A549 (cell line): ENCODE results near the gene BLOC1S4. TPM values are rescaled to one million over a fixed set of nuclear protein-coding genes. Genes with fewer than 3 reads are reported as not detected.

Experiments used
- ATAC-seq, 2 experiments: fragments of 200-7000 bp in 1 of 2; fragments of >200 bp in 1 of 2; cut with Nextera tagmentation in 1 of 2; cut with Tn5 transposase in 1 of 2; 3 replicates each; pipeline versions ENCODE4 v1.8.0 to v1.9.1; 2018 to 2020; ENCODE audit warnings: mild to moderate bottlenecking in 1 of 2, moderate library complexity in 1 of 2
- CTCF ChIA-PET: fragments of 300-600 bp; sonication (Branson Sonifier 250); formaldehyde crosslinking; extraction: SDS; loops from one replicate; lab custom pipeline; 2021; ENCODE audit warnings: antibody characterized with exemption, inconsistent platforms; lab: Yijun Ruan, JAX
- POLR2A ChIA-PET: fragments of 350-600 bp; formaldehyde crosslinking; extraction: SDS; loops from one replicate; lab custom pipeline; 2021; ENCODE audit warnings: antibody characterized with exemption, inconsistent platforms; lab: Yijun Ruan, JAX
- DNase-seq, 2 experiments: peaks; one replicate each; pipeline versions ENCODE4 v3.0.0 to v3.0.0-alpha.2; 2011 to 2016; ENCODE audit warnings: low read depth in 1 of 2, low spot score in 1 of 2
- FAIRE-seq: peaks from 2 replicates; lab custom pipeline; 2011; peaks lifted over from hg19 to GRCh38; lab: Jason Lieb, UNC
- H3K27ac ChIP-seq, 2 experiments: fragments of >200 bp; sonication (Bioruptor Twin); formaldehyde crosslinking; 3 replicates each; pipeline ENCODE4 v1.5.1; 2016 to 2017
- H3K4me1 ChIP-seq: fragments of >200 bp; sonication (Bioruptor Twin); formaldehyde crosslinking; 3 replicates; pipeline ENCODE4 v1.6.1; 2016
- H3K4me2 ChIP-seq: fragments of >200 bp; sonication (Bioruptor Twin); formaldehyde crosslinking; 3 replicates; pipeline ENCODE4 v1.6.1; 2016
- H3K4me3 ChIP-seq: fragments of >200 bp; sonication (Bioruptor Twin); formaldehyde crosslinking; 3 replicates; pipeline ENCODE4 v1.5.1; 2016
- H3K9me3 ChIP-seq: fragments of >200 bp; sonication (Bioruptor Twin); formaldehyde crosslinking; 3 replicates; pipeline ENCODE4 v1.6.1; 2016
- BHLHE40 ChIP-seq: IDR thresholded peaks from 2 replicates; pipeline ENCODE4 v1.6.1; 2012; ENCODE audit warnings: low read depth, low read length, inconsistent platforms
- CHD2 ChIP-seq: fragments of 150-350 bp; IDR thresholded peaks from 2 replicates; pipeline ENCODE4 v1.6.1; 2014; ENCODE audit warnings: low read length; ENCODE audit not compliant: partially characterized antibody
- CHD4 ChIP-seq: fragments of 200-600 bp; sonication (generic); IDR thresholded peaks from 2 replicates; pipeline ENCODE4 v1.6.1; 2016; ENCODE audit warnings: antibody characterized with exemption, mild to moderate bottlenecking, borderline replicate concordance
- ESRRA ChIP-seq: fragments of 150-350 bp; IDR thresholded peaks from 2 replicates; pipeline ENCODE4 v1.6.1; 2014; ENCODE audit warnings: mild to moderate bottlenecking, low read length, borderline replicate concordance
- FOSL2 ChIP-seq, 2 experiments: fragments of 450-650 bp in 1 of 2; fragments of >200 bp in 1 of 2; sonication (Bioruptor Twin) in 1 of 2; formaldehyde crosslinking; IDR thresholded peaks; 2 replicates each; pipeline versions ENCODE4 v1.5.0 to v1.6.1; 2016 to 2020; ENCODE audit warnings: mild to moderate bottlenecking in 1 of 2, moderate library complexity in 1 of 2
- HDAC2 ChIP-seq: fragments of 200-600 bp; sonication (generic); IDR thresholded peaks from 2 replicates; pipeline ENCODE4 v1.6.1; 2016
- HEYL ChIP-seq: fragments of 250-450 bp; sonication (Bioruptor Pico); IDR thresholded peaks from 2 replicates; pipeline ENCODE4 v1.8.0; 2021; ENCODE audit warnings: mild to moderate bottlenecking, moderate library complexity
- HOXB5 ChIP-seq: fragments of 250-450 bp; sonication (Bioruptor Pico); IDR thresholded peaks from 2 replicates; pipeline ENCODE4 v1.5.0; 2020; ENCODE audit warnings: mild to moderate bottlenecking, moderate library complexity
- JUN ChIP-seq, 2 experiments: fragments of >200 bp; sonication (Bioruptor Twin); formaldehyde crosslinking; IDR thresholded peaks; 2 replicates in 1 of 2; 3 replicates in 1 of 2; pipeline ENCODE4 v1.6.1; 2016 to 2017
- KDM1A ChIP-seq: fragments of 200-600 bp; sonication (generic); IDR thresholded peaks from 2 replicates; pipeline ENCODE4 v1.6.1; 2016; ENCODE audit warnings: low read depth, mild to moderate bottlenecking
- MAFK ChIP-seq: fragments of 450-650 bp; IDR thresholded peaks from 2 replicates; pipeline ENCODE4 v1.6.1; 2014; ENCODE audit not compliant: partially characterized antibody
- MAZ ChIP-seq: fragments of 150-350 bp; IDR thresholded peaks from 2 replicates; pipeline ENCODE4 v1.6.1; 2014; ENCODE audit warnings: antibody characterized with exemption, low read depth, low read length, borderline replicate concordance
- MYC ChIP-seq: IDR thresholded peaks from 2 replicates; pipeline ENCODE4 v1.6.1; 2012; ENCODE audit warnings: mild to moderate bottlenecking, inconsistent platforms, low read length, improper control_type of control experiment, borderline replicate concordance
- NFE2L2 ChIP-seq: fragments of 150-350 bp; conservative IDR thresholded peaks from 2 replicates; pipeline ENCODE4 v1.6.1; 2014; ENCODE audit warnings: low read length
- NPAS2 ChIP-seq: fragments of 250-450 bp; sonication (Bioruptor Pico); IDR thresholded peaks from 2 replicates; pipeline ENCODE4 v1.8.0; 2022; ENCODE audit warnings: mild to moderate bottlenecking, moderate library complexity, borderline replicate concordance
- POLR2A ChIP-seq: IDR thresholded peaks from 2 replicates; pipeline ENCODE4 v1.6.1; 2012; ENCODE audit warnings: mild to moderate bottlenecking, low read length
- RAD21 ChIP-seq, 2 experiments: fragments of >200 bp in 1 of 2; sonication (Bioruptor Twin) in 1 of 2; formaldehyde crosslinking in 1 of 2; IDR thresholded peaks in 1 of 2; conservative IDR thresholded peaks in 1 of 2; 2 replicates in 1 of 2; 3 replicates in 1 of 2; pipeline ENCODE4 v1.6.1; 2012 to 2018; ENCODE audit warnings: inconsistent platforms in 1 of 2
- RARB ChIP-seq: fragments of 250-450 bp; sonication (Bioruptor Pico); IDR thresholded peaks from 2 replicates; pipeline ENCODE4 v1.8.0; 2021; ENCODE audit warnings: mild to moderate bottlenecking, moderate library complexity
- RCOR1 ChIP-seq: fragments of 150-350 bp; IDR thresholded peaks from 2 replicates; pipeline ENCODE4 v1.6.1; 2014; ENCODE audit warnings: antibody characterized with exemption, low read length, low read depth
- RFX5 ChIP-seq: fragments of 450-650 bp; IDR thresholded peaks from 2 replicates; pipeline ENCODE4 v1.7.1; 2014; ENCODE audit warnings: antibody characterized with exemption, mild to moderate bottlenecking, moderate library complexity
- SMC3 ChIP-seq: fragments of >200 bp; sonication (Bioruptor Twin); formaldehyde crosslinking; IDR thresholded peaks from 3 replicates; pipeline ENCODE4 v1.6.1; 2018; ENCODE audit warnings: inconsistent platforms
- TFCP2L1 ChIP-seq: fragments of 250-450 bp; sonication (Bioruptor Pico); IDR thresholded peaks from 2 replicates; pipeline ENCODE4 v1.5.0; 2021; ENCODE audit warnings: mild to moderate bottlenecking
- TP53 ChIP-seq: fragments of 250-450 bp; sonication (Bioruptor Pico); IDR thresholded peaks from 2 replicates; pipeline ENCODE4 v1.5.0; 2021; ENCODE audit warnings: mild to moderate bottlenecking, moderate library complexity
- ZSCAN20 ChIP-seq: fragments of 250-450 bp; sonication (Bioruptor Pico); IDR thresholded peaks from 2 replicates; pipeline ENCODE4 v1.8.0; 2022; ENCODE audit warnings: mild to moderate bottlenecking, moderate library complexity
- WGBS: methylation state at CpG from one replicate; pipeline ENCODE4 v1.1.6; 2017; ENCODE audit errors: missing lambda C conversion rate; 5-methylcytosine and 5-hydroxymethylcytosine counted together
- polyA plus RNA-seq, 4 experiments: library from polyadenylated mRNA; depleted of rRNA in 3 of 4; stranded (reverse); fragments of >200 nt; fragmentation: RNase III in 1 of 4; extraction: RNeasy Plus Mini Kit Qiagen cat#74134 plus additional on column Dnase treatment in 1 of 4; gene quantifications; 2 replicates in 3 of 4; 3 replicates in 1 of 4; pipeline ENCODE4 v1.2.3, GENCODE V29; 2011 to 2017
- TF ChIP-seq, protein P1 (sequence below): fragments of 250-450 bp; sonication (Bioruptor Pico); IDR thresholded peaks from 2 replicates; pipeline ENCODE4 v1.5.0; 2021; ENCODE audit warnings: mild to moderate bottlenecking, moderate library complexity, borderline replicate concordance
- TF ChIP-seq, protein P2 (sequence below): fragments of >200 bp; sonication (Bioruptor Twin); formaldehyde crosslinking; IDR thresholded peaks from 3 replicates; pipeline ENCODE4 v1.5.1; 2016
- TF ChIP-seq, protein P3 (sequence below): IDR thresholded peaks from 2 replicates; pipeline ENCODE4 v1.6.1; 2012
- TF ChIP-seq, protein P4 (sequence below): IDR thresholded peaks from 2 replicates; pipeline ENCODE4 v1.6.1; 2012; ENCODE audit warnings: low read depth, borderline replicate concordance

The BLOC1S4 gene
- polyA plus RNA-seq, 2 of the 4 experiments (the other 2 are of a cell fraction), result 13.2 to 13.9 TPM

DNA sequence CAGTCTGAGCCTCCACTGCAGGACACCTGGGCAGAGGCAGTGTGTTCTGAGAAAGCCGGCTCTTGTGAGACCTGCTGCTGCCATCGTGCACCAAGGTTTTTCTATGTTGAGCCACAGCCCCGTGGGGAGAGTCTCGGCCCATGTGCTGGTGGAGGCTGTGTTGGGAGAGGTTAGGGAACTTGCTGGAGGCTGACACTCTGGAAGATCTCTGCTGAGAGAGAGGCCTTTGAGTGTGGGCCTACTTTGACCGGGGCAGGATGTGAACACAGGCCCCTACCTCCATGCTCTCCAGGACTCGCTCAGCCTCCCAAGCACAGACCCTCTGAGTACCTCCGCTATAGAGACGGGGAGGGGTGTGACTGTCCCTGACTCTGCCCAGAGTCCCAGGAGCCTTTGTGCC, 23.6 kb upstream of the BLOC1S4 start:
- CTCF ChIA-PET, result interaction anchor here (0.6 to 3.6 kb wide), 2 partner anchors 12 to 1294 kb away, joined by 3 to 9 read pairs; no protein-coding TSS in a partner anchor
- no peak for TF ChIP-seq MYC
- no peak for TF ChIP-seq JUN (IDR thresholded peaks at IDR 0.05)
- no peak for TF ChIP-seq RAD21 (conservative IDR thresholded peaks at IDR 0.05 in 1 of 2, IDR thresholded peaks at IDR 0.05 in 1 of 2)
- no peak for TF ChIP-seq CHD2
- no peak for TF ChIP-seq SMC3
- TF ChIP-seq RFX5, result no peak
- no peak for TF ChIP-seq TFCP2L1
- no peak for TF ChIP-seq MAZ
- no peak for TF ChIP-seq CHD4
- no peak for TF ChIP-seq HDAC2
- no peak for TF ChIP-seq POLR2A
- no peak for TF ChIP-seq TP53
- no peak for TF ChIP-seq FOSL2 (IDR thresholded peaks at IDR 0.05)
- no peak for TF ChIP-seq FOSL2 (CRISPR knock-in tag; IDR thresholded peaks at IDR 0.05)
- TF ChIP-seq NFE2L2, result no peak
- no peak for TF ChIP-seq ZSCAN20 (CRISPR knock-in tag)
- TF ChIP-seq, protein P1, sequence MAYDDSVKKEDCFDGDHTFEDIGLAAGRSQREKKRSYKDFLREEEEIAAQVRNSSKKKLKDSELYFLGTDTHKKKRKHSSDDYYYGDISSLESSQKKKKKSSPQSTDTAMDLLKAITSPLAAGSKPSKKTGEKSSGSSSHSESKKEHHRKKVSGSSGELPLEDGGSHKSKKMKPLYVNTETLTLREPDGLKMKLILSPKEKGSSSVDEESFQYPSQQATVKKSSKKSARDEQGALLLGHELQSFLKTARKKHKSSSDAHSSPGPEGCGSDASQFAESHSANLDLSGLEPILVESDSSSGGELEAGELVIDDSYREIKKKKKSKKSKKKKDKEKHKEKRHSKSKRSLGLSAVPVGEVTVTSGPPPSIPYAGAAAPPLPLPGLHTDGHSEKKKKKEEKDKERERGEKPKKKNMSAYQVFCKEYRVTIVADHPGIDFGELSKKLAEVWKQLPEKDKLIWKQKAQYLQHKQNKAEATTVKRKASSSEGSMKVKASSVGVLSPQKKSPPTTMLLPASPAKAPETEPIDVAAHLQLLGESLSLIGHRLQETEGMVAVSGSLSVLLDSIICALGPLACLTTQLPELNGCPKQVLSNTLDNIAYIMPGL (CRISPR knock-in tag), result no peak
- no peak for TF ChIP-seq ESRRA
- TF ChIP-seq, protein P2, sequence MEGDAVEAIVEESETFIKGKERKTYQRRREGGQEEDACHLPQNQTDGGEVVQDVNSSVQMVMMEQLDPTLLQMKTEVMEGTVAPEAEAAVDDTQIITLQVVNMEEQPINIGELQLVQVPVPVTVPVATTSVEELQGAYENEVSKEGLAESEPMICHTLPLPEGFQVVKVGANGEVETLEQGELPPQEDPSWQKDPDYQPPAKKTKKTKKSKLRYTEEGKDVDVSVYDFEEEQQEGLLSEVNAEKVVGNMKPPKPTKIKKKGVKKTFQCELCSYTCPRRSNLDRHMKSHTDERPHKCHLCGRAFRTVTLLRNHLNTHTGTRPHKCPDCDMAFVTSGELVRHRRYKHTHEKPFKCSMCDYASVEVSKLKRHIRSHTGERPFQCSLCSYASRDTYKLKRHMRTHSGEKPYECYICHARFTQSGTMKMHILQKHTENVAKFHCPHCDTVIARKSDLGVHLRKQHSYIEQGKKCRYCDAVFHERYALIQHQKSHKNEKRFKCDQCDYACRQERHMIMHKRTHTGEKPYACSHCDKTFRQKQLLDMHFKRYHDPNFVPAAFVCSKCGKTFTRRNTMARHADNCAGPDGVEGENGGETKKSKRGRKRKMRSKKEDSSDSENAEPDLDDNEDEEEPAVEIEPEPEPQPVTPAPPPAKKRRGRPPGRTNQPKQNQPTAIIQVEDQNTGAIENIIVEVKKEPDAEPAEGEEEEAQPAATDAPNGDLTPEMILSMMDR, result no peak
- POLR2A ChIA-PET, result no interaction called here
- peak overlapping the region; percentile 84 to 88; a peak in 5 of 6 replicates for H3K27ac ChIP-seq
- H3K9me3 ChIP-seq, result no peaks in the 10 kb centered on the region
- no peak overlapping the region for H3K4me2 ChIP-seq
- ATAC-seq, result no peak
- H3K4me3 ChIP-seq, result no peak overlapping the region
- 84% methylated on average over 3 of the region's 8 CpGs for WGBS
- no peak for FAIRE-seq
- DNase-seq, result no peak
- peaks cover 70% of the 10 kb centered on the region for H3K4me1 ChIP-seq

DNA sequence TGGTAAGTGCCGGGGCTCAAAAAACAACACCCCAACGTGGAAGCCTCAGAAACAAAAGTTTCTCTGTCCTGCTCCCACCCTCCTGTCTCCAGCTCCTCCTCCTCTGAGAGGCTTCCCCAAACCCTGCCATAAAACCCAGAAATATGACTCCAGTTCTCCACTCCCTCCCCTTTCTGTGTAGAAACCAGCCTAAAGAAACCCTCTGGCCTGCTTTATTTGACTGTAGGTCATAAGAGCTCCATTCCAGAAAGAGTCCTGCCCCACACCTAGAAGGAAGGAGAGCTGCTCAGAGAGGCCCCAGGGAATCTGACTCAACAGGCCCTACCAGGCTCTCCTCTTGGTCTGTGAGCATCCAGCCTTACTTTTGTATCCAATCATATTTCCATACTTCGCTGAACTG, 23.2 kb upstream of the BLOC1S4 start:
- 91% methylated on average over 3 of the region's 3 CpGs for WGBS
- peak overlapping the region; percentile 81; the same call in 2 of the 3 replicates for H3K4me2 ChIP-seq
- CTCF ChIA-PET, result interaction anchor here (3.6 kb wide), 1 partner anchor 12 kb away, joined by 9 read pairs; no protein-coding TSS in a partner anchor
- TF ChIP-seq, protein P3, sequence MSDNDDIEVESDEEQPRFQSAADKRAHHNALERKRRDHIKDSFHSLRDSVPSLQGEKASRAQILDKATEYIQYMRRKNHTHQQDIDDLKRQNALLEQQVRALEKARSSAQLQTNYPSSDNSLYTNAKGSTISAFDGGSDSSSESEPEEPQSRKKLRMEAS, result no peak
- TF ChIP-seq BHLHE40 (no peak), NPAS2 (CRISPR knock-in tag) (no peak), HOXB5 (CRISPR knock-in tag) (no peak), MAFK (no peak), HEYL (no peak), RARB (CRISPR knock-in tag) (no peak), ZSCAN20 (CRISPR knock-in tag) (no peak), RCOR1 (no peak), POLR2A (no peak), KDM1A (no peak), FOSL2 (IDR thresholded peaks at IDR 0.05) (no peak), FOSL2 (CRISPR knock-in tag; IDR thresholded peaks at IDR 0.05) (no peak)
- TF ChIP-seq, protein P1 (CRISPR knock-in tag), result no peak
- TF ChIP-seq, protein P4, sequence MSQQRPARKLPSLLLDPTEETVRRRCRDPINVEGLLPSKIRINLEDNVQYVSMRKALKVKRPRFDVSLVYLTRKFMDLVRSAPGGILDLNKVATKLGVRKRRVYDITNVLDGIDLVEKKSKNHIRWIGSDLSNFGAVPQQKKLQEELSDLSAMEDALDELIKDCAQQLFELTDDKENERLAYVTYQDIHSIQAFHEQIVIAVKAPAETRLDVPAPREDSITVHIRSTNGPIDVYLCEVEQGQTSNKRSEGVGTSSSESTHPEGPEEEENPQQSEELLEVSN, result no peak
- no peaks in the 10 kb centered on the region for H3K9me3 ChIP-seq
- DNase-seq (no peak), ATAC-seq (no peak), FAIRE-seq (no peak)
- H3K4me1 ChIP-seq, result peaks cover 70% of the 10 kb centered on the region
- POLR2A ChIA-PET, result no interaction called here
- H3K4me3 ChIP-seq, result no peak overlapping the region
- H3K27ac ChIP-seq, result peak overlapping the region; percentile 84 to 88
